ENCODE data around the gene EID3.
"Not testable (repeated sequence)": the region's sequence is repeated elsewhere in the genome, so short reads cannot be mapped to it uniquely, and the experiment has no call there.

EID3 gene

DNA sequence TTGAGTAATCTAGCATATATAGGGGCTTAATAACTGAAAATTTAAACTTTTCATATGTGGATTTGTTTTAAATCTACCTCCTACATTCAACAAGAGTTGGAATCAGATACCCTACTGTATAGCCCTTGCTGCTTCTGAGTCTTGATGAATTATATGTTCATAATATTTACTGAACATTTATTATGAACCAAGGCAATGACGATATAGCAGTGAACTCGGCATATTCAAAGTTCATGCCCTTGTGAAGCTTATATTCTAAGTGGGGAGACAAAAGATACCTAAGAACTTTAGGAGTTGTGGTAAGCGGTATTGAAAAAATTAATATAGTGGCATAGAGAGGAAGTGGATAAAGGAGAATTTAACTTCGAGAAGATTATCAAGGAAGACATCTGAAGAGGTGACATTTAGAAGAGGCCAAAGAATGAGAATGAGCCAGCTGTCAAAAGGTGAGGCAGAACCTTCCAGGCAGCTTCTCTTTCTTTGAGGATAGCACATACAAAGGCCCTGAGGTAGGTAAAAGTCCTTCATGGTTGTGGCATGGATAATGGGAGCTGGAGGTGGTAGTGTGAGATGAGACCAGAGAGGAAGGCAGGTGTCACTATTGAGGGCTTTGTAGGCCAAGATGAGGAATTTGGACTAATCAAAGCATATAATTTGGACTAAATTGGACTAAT, 10.2 kb downstream of the EID3 start:
- DNase-seq: no peak

DNA sequence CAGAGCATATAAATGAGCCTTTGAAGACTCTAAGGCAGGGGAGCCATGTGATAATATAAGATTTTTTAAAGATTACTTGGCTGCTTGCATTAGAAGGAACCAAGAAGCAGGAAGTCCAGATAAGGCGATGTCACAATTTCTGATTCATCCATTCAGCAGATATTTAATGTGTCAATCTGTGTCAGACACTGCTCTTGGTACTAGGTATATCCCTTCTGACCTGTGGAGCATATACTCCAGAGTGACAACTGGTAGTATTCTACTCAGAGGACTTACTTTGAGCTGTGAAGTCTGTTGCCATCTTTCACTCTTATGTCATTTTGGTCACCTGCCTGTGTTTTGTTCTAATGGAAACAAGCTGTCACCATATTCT, 10.7 kb downstream of the EID3 start:
- DNase-seq: peak; percentile 41 to 74 (median 73)

DNA sequence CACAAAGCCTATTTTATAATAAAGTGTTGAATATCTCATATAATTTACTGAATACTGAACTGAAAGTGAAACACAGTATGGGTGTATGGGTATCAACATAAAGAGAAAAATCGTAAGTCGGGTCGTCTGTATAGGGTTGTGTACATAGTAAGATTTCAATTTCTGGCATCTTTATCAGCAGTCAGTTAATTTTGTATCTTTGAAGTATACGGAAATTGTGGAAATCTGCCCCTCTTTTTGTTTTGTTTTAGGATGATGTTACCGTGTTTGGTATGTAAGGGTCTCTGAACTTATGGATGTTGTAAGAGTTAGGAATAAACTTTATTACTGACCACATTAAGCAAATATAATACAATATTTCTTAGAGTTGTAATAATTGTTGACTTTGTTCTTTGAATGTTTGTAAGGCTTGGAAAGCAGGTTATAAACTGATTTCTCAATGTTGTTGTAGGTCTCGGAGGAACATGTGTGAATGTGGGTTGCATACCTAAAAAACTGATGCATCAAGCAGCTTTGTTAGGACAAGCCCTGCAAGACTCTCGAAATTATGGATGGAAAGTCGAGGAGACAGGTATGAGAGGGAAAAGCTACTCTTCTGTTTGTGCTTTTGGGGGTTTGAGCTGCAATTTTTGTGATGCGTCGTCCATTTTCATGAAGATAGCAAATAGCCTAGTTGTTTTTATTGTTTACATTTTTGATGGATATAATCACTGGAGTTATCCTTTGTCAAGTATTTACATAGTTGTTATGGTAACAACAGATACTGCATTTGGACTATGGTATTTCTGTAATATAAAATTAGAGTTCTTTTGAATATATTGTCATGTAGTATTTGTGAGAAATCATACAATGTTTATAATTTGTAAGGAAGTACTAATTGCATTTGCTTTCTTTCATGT, 12.0 kb downstream of the EID3 start:
- no peak for DNase-seq

DNA sequence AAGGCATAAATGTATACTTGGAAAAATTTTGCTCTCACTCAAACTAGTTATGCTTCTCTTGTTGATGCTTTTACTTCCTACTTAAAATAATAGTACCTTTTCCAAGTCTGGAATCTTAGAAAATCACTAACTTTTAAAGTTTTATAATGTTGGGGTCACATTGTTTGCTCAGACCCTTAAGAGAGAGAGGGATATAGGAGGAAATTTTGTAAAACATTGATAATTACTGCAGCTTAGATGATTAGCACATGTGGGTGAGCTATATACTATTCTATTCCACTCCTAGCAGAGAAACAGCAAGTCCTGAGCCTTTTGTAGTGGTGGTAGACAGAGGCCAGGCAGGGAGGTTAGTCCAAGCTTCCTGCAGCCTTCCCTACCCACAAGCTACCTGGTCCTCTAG, 13.4 kb downstream of the EID3 start:
- DNase-seq: no peak

DNA sequence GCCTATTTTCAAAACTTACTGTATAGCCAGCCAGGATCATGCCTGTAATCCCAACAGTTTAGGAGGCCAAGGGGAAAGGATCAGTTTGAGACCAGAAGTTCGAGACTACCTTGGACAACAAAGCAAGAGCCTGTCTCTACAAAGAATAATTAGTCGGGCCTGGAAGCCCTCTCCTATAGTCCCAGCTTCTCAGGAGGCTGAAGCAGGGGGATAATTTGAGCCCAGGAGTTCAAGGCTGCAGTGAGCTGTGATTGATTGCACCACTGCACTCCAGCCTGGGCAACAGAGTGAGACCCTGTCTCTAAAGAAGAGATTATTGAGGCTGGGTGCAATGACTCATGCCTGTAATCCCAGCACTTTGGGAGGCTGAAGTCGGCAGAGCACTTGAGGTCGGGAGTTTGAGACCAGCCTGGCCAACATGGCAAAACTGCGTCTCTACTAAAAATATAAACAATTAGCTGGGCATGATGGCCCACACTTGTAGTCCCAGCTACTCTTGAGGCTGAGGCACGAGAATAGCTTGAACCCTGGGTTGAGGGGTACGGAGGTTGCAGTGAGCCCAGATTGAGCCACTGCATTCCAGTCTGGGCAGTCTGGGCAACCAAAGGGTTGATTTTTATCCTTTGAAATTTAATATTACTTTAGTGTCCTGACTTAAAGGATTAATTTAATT, 14.1 kb downstream of the EID3 start:
- no peak for DNase-seq

DNA sequence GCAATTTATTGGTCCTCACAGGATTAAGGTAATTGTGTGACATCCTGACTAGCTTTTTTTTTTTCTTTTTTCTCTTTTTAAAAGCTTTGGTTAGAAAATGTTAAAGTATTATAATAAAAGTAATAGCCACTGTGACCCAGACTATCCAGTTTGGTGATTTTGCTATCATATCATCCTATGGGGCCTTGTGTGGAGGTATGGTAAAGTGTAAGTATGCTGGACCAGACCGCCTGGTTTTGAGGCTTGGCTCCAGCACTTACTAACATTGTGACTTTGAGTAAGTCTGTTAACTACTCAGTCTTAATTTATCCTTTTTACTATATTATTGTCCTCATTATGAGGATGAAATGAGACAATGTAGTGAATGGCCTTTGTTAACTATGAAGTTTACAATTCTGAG, 15.5 kb downstream of the EID3 start:
- DNase-seq: no peak

DNA sequence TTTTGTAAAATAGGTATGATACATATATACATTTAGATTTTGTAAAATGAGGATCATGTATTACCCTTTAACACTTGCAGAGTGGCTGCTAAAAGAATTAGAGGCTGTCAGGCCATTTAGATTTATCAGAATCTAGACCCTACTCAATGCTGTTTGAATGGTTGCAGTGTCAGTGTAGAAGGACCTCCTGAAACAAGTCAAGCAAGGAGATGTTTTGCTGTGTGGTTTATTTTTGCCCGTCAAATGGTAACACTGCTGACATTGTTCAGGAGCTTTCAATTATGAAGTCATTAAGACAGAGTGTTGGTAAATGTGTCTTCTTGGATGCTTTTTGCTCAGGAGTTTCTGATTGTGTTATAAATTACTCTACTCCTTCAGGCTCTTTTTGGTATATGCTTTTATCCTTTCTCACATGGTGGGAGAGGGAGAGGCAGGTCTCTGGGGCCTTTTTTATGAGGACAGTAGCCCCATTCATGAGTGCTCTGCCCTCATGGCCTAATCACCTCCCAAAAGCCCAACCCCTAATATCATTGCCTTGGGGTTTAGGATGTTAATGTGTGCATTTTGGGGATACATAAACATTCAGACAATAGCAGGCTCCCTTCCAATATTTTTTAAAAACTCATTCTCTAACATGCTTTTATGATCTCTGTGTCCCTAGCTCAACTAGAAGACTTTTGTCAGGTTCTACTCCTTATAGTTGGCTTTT, 16.5 kb downstream of the EID3 start:
- DNase-seq: no peak

DNA sequence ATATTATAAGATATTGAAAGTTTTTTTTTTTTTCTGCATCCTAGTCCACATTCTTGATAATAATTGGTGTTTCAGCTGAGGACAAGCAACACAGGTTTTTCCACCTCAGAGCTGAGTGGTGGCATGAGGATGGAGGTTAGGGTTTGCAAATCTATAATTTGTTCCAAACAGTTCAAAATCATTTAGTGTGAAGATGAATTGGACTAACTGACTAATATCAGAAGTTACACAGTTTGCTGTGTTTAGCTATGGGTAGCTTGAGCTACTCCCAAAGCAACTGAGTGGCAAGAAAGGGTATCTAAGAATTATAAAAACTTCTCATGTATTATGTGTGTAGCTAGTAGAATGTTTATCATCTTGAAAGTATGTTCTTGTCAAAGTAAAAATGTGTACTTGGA, 17.1 kb downstream of the EID3 start:
- DNase-seq: no peak

DNA sequence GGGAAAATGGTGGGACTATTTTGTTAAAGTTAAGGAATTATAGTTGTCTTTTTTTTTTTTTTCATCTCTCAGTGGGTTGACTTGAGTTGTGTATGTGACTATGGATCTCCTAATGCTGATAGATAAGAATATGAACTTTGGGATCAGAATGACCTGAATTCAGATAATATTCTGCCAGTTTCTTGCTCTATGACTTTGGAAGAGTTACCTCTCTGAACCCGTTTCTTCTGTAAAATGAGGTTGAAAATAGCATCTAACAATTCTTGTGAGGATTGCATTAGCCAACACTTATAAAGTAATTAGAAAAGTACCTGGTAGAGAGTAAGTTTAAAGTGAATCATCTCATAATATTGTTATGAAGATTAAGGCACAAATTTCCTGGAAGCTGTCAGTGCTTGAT, 18.4 kb downstream of the EID3 start:
- no peak for DNase-seq

DNA sequence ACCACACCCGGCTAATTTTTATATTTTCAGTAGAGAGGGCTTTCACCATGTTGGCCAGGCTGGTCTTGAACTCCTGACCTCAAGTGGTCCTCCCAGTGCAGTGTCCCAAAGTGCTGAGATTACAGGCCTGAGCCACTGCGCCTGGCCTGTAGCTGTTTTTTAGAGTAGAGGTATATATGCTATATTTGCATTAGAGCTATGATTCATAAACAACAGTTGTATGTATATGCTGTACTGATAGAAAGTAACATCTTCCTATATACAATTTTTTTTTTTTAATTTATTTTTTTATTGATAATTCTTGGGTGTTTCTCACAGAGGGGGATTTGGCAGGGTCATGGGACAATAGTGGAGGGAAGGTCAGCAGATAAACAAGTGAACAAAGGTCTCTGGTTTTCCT, 19.0 kb downstream of the EID3 start:
- DNase-seq: not testable (repeated sequence)

DNA sequence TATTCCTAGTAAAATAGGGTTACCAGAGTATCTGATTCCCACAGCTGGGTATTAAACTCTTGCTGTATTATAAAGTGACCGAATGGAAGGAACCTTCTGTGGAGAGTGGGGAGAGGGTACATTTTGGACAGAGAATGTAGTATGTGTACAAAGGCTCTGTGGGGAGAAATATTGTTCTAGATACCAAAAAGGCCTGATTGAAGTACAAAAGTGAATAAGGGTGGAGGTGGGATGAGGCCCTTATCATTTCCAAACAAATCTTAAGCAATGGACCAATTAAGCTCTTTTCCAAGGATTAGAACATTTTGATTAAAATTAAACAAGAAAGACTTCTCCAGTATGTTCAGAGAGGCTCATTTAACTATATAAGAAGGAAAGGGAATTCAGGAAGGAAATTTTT, 20.4 kb downstream of the EID3 start:
- DNase-seq: no peak

DNA sequence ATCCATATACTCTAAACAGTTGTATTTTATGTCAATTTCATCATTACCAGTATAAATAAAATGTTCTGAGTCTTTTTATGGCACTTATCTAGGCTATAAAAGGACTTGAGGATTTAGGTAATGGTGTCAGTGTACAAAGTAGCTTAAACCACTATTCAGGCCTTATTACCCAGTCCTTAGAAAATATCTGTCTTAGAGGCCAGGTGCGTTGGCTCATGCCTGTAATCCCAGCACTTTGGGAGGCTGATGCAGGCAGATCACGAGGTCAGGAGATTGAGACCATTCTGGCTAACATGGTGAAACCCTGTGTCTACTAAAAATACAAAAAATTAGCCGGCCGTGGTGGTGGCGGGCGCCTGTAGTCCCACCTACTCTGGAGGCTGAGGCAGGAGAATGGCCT, 24.7 kb downstream of the EID3 start:
- DNase-seq: not testable (repeated sequence)

DNA sequence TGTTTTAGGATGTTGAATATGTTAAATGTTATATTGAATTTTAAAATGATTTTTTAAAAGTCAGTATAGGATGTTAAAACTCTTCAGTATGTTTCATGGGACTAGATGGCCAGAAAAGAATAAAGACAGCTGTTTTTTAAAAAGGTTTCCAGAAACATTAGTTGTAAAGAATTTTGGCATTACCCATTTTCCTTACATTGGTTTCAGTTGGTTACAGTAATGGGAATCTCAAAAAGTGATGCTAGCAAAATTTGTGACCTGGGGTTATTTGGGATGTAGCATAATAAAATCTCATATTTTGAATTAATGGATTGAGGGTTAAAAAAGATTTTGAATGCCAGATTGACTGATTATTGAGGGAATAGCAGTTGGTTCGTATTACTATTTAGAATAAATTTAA, 25.3 kb downstream of the EID3 start:
- no peak for DNase-seq

DNA sequence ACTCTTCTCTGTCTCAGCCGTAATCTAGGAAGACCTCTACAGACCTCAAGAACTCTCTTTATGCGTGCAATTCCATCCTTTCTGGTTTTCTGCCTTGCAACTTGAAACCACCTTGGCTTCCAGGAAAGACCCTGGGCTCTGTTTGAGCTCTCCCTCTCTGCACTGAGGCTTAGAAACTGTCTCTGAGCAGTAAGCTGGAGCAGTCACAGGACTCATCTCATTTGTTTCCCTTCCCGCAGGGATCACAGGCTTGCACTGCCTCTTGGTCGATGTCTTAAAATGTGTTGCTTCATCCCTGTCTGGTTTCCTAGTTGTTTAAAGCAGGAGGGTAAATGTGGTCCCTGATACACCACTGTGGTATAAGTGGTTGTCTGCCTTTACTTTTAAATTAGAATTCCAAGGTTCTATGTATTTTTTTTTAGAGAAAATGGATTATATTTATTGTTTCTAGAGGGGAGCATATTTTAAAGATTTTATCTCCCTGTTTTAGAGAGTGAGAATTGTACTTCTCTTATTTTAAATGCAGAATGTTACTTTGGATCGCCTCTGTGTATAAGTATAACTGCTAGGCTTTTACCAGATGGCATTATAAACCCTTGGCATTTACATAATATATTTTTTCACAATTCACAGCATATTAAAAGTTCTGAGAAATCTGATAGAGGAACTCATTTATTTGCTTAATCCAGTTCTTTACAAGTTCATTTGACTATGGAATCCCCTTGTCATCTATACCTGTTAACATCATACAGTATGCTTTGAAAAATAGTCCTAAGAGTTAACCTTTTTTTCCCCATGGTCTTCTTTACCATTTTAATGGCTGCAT, 26.4 kb downstream of the EID3 start:
- DNase-seq: no peak

DNA sequence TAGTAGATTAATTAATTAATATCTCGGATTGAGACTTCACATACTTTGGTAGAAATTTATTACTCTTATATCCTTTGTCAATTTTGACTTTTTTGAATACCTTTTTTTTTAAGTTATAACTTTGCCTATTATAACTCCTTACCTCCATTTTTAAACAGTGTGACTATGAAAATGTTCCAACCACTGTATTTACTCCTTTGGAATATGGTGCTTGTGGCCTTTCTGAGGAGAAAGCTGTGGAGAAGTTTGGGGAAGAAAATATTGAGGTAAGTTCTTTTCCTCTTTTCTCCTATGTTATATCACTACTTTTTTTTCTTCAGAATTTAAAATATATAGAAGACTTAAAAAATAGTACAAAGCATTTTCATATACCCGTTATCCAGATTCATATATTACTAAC, 27.8 kb downstream of the EID3 start:
- no peak for DNase-seq

DNA sequence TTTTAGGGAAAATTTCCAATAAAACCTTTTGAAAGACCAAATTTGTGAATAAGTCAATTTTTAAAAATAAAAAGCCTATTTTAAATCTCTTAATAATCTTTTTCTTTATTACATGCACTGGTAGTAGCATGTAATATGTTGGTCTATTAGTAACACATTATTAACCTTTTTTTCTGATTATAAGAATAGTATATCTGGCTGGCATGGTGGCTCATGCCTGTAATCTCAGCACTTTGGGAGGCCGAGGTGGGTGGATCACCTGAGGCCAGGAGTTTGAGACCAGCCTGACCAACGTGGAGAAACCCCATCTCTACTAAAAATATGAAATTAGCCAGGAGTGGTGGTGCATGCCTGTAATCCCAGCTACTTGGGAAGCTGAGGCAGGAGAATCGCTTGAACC, 28.7 kb downstream of the EID3 start:
- DNase-seq: not testable (repeated sequence)

DNA sequence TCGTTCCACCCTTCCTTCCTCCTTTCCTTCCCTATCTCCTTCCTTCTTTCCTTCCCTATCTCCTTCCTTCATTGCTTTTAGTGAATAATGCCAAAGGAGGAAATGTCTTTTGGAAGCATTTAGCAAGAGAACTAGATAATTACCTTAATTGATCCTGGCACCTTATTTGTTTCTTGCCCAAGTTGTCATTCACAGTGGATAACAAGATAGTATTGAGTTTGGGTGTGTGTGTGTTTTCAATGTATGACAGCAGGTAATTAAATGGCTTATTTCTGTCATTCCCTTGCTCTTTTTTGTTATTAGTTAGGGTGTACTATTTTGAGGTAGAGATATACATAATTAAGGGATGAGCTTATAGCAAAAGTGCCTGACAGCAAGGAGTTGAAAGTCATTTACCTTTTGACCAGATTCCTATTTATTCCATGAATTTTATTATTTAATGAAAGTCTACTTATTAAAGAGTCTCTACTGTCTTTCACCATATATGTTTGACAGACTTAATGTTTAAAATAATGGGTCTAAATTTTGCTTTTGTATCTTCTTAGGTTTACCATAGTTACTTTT, 30.2 kb downstream of the EID3 start:
- DNase-seq: no peak

DNA sequence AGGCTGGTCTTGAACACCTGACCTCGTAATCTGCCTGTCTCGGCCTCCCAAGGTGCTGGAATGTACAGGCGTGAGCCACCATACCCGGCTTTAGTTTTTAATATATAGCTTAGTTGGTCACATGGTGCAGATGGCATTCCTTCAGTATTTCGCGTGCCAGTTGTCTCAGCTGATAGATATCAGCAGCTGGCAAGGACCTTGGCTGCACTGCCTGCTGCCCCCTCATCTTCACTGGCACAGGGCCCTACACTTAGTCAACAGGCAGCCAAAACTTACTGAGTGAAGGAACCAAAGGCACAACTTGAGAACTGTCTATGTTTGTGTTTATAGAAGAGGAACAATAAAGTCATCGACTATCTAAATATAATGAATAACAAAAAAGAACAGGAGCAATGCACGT, 31.0 kb downstream of the EID3 start:
- DNase-seq: no peak

DNA sequence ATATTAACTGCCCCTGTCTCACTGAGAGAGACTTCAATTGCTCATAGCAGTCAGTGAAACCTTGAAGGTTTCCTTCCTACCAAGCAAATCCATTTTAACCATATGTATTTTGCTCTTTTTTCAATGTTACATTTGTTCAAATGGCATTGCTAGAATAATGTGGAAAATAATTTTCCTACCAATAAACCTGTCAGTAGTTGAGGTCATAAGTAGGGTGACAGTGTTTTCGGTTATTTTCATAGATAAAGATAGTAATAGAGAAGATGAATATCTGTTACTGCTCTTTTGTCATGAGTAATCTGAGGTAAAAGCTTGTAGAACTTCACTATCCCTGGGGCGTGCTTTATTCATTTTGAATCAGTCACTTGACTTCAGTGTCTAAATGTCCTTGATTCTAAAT, 32.6 kb downstream of the EID3 start:
- DNase-seq: no peak

DNA sequence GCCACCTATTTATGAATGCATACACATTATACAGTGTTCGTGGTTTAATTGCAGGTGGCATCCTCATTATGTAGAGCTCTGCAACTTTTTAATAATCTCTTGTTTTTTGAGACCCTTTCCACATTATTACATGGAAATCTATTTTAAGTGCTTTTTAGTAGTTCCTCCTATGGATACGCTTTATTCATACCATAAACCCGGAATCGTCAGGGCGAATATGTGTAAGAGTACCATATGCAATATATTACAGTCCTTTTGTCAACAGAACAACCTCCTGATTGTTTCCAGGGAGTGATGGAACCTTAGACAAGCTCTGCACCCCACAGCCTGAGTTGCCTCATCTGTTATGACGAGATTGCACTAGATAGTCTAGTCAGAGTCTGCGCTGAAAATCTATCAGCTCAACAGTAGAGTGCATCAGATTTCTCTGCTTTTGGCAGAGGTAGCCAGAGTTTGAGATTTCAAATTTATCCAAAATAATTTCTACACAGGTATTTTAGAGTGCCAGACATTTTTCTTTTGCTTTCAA, 33.6 kb downstream of the EID3 start:
- DNase-seq: no peak

DNA sequence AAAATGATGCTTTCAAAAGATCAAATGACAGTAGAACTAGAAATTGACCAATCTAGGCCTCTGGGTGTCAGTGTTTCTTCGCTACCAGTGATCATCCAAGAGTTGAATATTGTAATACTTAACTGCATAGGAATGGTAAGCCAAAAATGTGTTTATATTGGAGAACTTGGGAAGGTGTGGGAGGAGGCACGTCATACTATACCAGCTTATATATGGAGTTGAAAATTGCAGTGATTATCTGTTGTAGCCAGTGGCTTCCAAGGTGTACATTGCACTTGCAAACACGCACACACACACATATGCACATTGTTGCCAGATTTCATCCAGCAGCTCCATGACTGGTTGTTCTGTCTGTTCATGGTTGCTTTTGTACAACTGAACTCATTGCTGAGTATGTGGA, 36.1 kb downstream of the EID3 start:
- no peak for DNase-seq

DNA sequence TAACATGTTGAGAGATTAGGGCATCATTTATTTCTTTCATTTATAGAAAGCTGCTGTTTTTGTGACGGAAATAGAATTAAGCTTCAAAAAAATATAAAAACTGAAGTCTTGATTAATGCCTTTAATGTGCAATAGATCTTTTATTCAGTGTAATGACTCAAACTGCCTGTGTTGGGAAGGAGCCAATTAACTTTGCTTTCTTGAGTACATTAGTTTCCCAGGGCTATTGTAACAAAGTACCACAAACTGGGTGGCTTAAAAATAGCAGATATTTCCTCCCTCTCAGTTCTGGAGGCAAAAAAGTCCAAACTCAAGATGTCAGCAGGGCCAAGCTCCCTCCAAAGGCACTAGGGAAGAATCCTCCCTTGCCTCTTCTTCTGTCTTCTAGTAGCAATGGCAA, 36.6 kb downstream of the EID3 start:
- no peak for DNase-seq

Data from suppressor macrophage treated with lipopolysaccharide for 1 hour (primary cell).